Ammon's horn (tissue), 1 donor: ENCODE data around the gene HOXB3.

ENCODE experiments used
- DNase-seq: peaks from one replicate; pipeline ENCODE4 v3.0.0-alpha.2; 2016; ENCODE audit warnings: low spot score

Gene HOXB3

DNA sequence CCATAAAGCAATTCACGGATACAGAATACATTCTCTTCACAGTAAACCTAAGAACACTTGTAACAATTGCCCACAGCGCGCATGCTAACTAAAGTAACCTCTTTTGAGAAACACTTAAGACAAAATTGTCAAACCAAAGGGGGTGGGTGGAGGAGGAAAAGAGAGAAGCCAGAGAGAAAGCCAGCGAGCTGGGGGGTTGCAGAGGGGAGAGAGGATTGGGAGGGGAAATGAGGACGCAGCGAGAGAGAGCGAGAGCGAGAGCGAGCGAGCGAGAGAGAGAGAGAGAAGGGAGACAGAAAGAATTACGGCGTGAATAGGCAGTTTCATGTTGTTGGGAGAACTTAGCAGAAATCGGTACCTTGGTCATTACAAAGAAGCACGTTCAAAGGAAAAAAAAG, 22.4 kb upstream of the HOXB3 start:
- no peak for DNase-seq

GRCh38 chr17:48611681-48612455, 21.8 kb upstream of the HOXB3 start:
- DNase-seq: no peak

DNA sequence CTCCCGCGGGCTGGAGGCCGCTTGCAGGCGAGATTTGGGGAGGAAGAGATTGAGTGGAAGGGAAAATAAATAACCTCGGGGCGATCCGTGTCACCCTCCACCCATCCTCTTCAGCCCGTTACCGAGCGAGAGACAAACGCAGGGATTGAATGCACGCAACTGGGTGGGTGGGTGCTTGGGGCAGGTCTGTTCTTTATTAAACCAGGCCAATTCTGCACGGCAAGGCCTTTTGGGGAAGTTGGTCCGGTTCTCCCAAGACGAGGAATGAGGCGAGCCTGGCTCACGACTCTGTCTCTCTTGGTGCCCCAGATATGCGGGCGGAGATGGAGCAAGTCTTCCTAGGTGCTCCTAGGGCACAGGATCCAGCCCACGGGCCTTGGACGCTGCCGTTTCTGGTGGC, 21.2 kb upstream of the HOXB3 start:
- DNase-seq: no peak

- DNase-seq: peak; percentile 18
Measured at GRCh38 chr17:48610282-48611211, 20.5 kb upstream of the HOXB3 start, which contains the start of gene HOXB7. HOXB7 (minus strand) TSS chr17:48611017; CDS start chr17:48610918, 99 bp downstream.

DNA sequence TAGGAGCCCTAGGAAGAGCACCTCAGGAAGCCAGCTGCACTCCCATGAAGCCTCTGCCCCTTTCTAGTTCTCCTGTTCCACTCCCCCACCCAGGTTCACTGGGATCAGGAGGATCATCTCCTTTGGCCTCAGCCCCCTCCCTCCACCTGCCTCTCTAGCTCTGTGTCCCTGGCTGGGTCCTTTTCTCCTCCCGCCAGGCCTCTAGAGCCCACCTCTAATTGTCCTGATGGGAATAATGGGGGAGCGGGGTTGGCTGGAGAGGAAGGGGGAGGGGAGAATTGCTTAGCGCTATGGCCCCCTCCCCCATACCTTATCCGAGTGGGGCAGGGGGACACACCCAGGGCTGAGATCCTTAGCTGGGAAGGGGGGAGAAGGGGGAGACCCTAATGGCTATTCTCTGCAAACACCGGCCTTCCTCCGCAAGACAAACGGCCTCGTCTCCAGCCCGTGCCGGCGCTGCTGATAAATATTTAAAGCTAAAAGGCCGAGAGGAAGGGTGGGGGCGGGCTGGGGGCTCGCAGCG, 19.8 kb upstream of the HOXB3 start:
- no peak for DNase-seq

DNA sequence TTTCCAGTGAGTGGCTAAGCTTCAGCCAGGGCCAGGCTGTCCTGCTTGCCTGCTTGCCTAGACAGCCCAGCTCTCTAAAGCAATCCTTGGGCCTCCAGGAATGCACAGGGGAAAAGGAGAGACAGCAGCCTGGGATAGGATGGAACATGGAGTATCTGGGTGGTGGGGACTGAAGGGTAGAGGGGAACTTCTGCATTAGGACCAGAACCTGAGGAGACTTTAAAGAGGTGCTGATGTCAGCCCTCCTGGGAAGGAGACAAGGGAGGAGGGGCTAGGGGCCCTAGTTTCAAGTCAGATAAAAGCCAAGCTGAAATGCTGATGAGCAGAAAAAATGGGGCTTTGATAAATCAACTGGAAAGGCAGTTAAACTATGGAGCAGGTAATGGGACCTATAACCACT, 19.0 kb upstream of the HOXB3 start:
- no peak for DNase-seq

- DNase-seq: no peak
Measured at GRCh38 chr17:48608494-48608834, 18.4 kb upstream of the HOXB3 start.

- DNase-seq: no peak
Measured at GRCh38 chr17:48606892-48607614, 17.0 kb upstream of the HOXB3 start.

DNA sequence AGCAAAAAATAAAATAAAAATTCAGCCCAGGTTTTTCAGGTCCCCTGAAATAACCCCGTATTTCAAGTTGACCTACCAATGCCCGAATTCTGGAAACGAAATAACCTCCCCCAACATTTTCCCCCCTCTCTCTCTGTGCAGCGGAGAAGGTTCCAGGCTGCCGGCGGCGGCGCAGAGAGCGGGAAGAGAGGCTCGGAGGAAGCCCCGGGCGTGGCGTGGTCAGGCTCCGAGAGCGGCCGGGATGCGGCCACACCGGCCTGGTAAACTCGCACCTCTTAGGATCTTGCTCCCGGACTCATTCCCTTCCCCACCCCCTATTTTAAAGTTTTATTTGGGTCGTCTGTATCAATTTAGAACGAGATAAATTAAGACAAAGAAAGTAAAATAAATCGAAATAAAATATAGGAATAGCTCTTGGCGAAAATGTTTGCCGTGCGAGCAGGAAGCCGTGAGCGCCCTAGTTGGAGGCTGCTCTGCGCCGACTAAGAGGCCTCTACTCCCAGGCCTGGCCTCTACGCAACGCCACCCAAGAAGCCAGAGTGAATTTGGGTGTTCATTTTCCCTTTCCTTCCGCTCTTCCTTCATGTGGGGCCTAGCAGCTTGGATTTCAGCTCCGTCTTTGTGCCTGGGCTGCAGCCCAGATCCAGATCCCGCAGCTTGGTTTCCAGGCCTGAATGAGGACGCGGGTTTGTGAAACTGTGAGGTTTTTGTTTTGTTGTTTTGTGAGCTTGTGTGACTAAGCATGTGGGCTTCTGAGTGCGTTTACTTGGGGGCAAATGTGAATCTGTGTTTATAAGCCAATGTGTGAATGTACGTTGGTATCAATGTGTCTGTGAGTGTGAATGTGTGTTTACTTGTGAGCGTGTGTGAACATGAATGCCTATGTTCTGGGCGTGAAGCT, 16.2 kb upstream of the HOXB3 start:
- DNase-seq: no peak

GRCh38 chr17:48605409-48605919, 15.4 kb upstream of the HOXB3 start:
- no peak for DNase-seq

DNA sequence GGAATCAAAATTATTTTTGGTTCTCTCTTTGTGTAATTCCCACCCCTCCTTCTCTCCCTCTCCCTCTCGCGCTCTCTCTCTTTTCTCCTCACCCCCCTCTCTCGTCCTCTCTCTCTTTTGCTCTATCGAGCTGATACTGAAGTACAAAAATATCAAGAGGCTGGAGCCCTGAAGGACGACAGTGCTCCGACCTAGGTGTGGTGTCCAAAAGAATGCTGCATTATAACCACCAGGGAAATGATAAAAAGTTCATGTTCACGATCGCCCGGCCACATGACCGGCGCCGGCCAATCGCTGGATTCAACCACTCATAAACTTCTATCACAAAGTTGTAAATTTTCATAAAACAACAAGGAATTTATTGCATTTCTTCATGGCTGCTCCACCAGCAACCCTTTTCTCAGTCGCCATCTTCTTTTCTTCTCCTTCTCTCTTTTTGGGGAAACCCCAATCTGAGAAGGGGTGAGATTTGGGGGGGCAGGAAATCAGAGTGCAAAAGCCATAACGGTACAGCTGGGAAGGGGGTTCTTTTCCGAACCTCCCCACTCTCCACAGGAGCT, 14.8 kb upstream of the HOXB3 start, which contains the start of gene HOXB6:
HOXB6 (minus strand) TSS at position 217 of the 560 bp plus-strand sequence. CDS start 6,836 bp downstream, outside the sequence.
- DNase-seq: no peak

- no peak for DNase-seq
Measured at GRCh38 chr17:48603959-48604769, 14.1 kb upstream of the HOXB3 start.

DNA sequence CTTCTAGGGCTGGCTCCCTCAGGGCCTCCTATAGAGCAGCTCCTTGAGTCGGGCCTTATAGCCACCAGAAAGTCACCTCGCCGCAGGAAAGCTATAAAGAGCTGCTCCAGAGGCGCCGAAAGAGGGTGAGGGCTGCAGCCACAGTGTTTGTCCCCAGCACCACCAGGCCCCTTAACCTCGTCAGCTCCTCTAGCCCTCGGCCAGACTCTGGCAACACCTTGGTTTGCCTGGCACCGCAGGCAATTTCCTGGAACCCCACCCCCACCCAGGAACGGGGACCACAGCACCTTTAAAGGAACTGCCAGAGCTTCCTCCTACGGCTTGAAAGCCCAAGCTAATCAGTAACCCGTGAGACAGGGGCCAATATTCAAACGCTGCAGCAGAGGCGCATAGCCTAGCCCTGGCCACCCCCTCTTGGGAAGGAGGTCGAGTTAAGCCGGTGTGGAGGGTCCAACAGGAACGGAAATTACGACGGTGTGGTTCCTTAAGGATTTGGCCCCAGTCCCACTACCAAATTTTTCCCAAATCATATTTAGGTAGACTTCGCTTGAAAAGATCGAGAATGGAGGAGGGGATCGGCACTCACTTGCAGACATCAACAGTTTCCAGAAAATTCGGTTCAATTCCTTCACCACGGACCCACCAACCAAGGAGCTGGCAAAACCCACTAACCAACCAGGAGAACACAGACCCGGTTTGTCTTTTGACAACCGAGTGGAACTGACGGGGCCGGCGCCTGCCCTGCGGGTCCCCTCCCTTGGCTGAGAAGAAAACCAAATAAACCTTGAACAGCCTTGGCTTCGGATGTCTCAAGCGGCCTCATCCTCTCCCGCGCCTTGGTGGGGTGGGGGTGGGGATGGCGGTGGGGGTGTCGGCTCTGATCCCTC, 11.7 kb upstream of the HOXB3 start:
- DNase-seq: no peak

DNA sequence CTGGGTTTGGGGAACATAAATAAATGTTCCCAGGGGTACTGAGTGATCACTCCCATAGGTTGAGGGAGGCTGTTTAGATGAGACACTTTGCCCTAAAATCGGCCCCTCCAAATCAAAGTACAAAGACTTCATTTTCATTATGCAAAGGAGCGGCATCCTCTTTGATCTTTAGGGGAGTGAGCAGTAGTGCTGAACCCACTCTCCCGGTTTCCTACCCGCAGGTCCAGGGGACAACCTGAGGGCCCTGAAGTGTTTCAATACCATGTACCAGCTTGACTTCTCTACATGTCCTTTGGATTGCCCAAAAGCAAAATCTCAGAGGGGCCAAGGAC, 11.1 kb upstream of the HOXB3 start:
- no peak for DNase-seq

GRCh38 chr17:48600244-48601098, 10.4 kb upstream of the HOXB3 start:
- DNase-seq: no peak

DNA sequence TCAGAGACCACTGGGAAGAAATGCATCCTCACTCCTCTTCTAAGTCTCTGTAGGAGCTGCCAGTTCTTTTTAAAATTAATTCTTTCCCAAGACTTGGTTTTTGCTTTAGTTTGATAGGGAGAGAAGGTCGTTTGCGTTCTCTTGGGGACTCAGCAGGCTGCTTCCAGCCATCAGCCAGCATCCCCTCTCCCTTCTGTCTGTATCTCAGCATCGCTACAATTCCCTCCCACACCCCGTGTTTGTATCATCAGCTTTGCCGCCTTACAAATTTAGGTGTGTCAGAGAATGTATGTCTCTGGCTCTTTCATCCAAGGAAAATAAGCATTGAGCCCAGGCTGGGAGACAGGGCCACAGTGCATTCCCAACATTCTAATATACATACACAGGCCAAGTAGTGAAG, 9.3 kb upstream of the HOXB3 start:
- DNase-seq: no peak

- no peak for DNase-seq
Measured at GRCh38 chr17:48598736-48599135, 8.7 kb upstream of the HOXB3 start.
